Activated CD4-positive, alpha-beta T cell treated with anti-CD3 and anti-CD28 coated beads, Interleukin-2, amount 10 ng/mL, durations not matched to agents 24 days and 14 days (primary cell): ENCODE results near the gene SFT2D1. TPM values are rescaled to one million over a fixed set of nuclear protein-coding genes. Genes with fewer than 3 reads are reported as not detected.
"Not testable (repeated sequence)": the region's sequence is repeated elsewhere in the genome, so short reads cannot be mapped to it uniquely, and the experiment has no call there.

Experiments used
- DNase-seq: peaks from one replicate; pipeline ENCODE4 v3.0.0; 2022
- H3K27ac Mint-ChIP-seq: one replicate; pipeline ENCODE4 v1.8.0; 2022; ENCODE audit warnings: mild to moderate bottlenecking, mixed read lengths
- H3K27me3 Mint-ChIP-seq: one replicate; pipeline ENCODE4 v1.8.0; 2022; ENCODE audit warnings: mixed read lengths
- H3K36me3 Mint-ChIP-seq: one replicate; pipeline ENCODE4 v1.8.0; 2022; ENCODE audit warnings: low read depth, mild to moderate bottlenecking, mixed read lengths
- H3K4me1 Mint-ChIP-seq: one replicate; pipeline ENCODE4 v1.8.0; 2021; ENCODE audit warnings: mixed read lengths
- H3K4me3 Mint-ChIP-seq: one replicate; pipeline ENCODE4 v1.8.0; 2022; ENCODE audit warnings: mild to moderate bottlenecking, moderate library complexity, mixed read lengths
- H3K9me3 Mint-ChIP-seq: one replicate; pipeline ENCODE4 v1.8.0; 2021; ENCODE audit warnings: mixed read lengths
- intact Hi-C: fragments of 100-400 bp; cut with micrococcal nuclease; formaldehyde crosslinking; loops from one replicate; pipeline ENCODE4 v1.15.1; 2023
- total RNA-seq: library from RNA; stranded (reverse); gene quantifications from 2 replicates; pipeline ENCODE4 v1.2.3, GENCODE V29; 2022

SFT2D1 gene
- total RNA-seq, 1 donor from 2014 or later = 61.2 TPM

DNA sequence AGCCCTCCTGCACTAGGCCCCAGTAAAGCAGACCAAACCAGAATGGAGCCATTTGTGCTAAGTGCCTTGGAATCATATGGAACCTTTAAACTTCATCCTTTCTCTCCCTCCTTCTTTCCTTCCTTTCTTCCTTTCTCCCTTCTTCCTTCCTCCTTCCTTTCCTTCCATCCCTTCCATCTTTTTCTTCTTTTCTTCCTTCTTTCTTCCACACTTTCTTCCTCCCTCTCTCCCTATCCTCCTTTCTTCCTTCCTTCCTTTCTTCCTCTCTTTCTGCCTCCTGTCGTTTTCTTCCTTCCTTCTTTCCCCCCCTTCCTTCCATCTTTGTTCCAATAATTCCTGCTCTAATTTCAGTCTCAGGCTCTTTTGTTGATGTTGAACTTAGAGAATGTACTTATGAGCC, 11.2 kb upstream of the SFT2D1 start:
- no peak for DNase-seq
- intact Hi-C loops = no loop called here
- Mint-ChIP-seq H3K36me3 (no peaks in the 10 kb centered on the region), H3K27ac (no peak overlapping the region), H3K27me3 (peaks cover 42% of the 10 kb centered on the region), H3K4me1 (peaks cover 2% of the 10 kb centered on the region), H3K4me3 (no peak overlapping the region), H3K9me3 (peaks cover 16% of the 10 kb centered on the region)

GRCh38 chr6:166352923-166353322, 10.6 kb upstream of the SFT2D1 start:
- H3K4me1 Mint-ChIP-seq = peaks cover 7% of the 10 kb centered on the region
- H3K36me3 Mint-ChIP-seq = no peaks in the 10 kb centered on the region
- peaks cover 40% of the 10 kb centered on the region for H3K27me3 Mint-ChIP-seq
- DNase-seq = no peak
- H3K4me3 Mint-ChIP-seq = no peak overlapping the region
- intact Hi-C loops = no loop called here
- H3K9me3 Mint-ChIP-seq = peaks cover 18% of the 10 kb centered on the region
- no peak overlapping the region for H3K27ac Mint-ChIP-seq

- Mint-ChIP-seq H3K4me1 (peaks cover 9% of the 10 kb centered on the region), H3K27me3 (peaks cover 37% of the 10 kb centered on the region), H3K9me3 (peaks cover 19% of the 10 kb centered on the region), H3K4me3 (no peak overlapping the region), H3K36me3 (no peaks in the 10 kb centered on the region), H3K27ac (no peak overlapping the region)
- DNase-seq = no peak
- intact Hi-C loops = no loop called here
These were observed 9.5 kb upstream of the SFT2D1 start for GRCh38 chr6:166351715-166352285.

DNA sequence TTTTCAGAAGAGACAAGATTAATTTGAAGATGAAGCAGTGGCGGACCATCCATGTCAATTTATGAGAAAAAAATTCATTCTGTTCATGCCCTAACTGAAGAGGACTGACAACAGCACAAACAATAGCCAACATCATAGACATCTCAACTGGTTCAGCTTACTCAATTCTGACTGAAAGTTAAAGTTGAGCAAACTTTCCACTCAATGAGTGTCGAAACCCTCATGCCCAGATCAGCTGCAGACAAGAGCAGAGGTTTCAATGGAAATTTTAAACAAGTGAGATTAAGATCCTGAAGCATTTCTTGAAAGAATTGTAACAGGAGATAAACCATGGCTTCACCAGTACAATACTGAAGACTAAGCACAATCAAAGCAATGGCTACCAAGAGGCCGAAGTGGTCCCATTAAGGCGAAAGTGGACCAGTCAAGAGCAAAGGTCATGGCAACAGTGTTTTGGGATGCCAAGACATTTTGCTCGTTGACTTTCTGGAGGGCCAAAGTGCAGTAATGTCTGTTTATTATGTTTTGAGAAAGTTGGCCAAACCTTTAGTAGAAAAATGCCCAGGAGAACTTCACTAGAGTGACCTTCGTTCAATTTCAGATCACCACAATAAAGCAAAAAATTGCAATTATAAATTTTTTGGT, 6.1 kb upstream of the SFT2D1 start:
- H3K9me3 Mint-ChIP-seq = peaks cover 19% of the 10 kb centered on the region
- peaks cover 9% of the 10 kb centered on the region for H3K4me1 Mint-ChIP-seq
- peaks cover 23% of the 10 kb centered on the region for H3K27me3 Mint-ChIP-seq
- DNase-seq = no peak
- H3K4me3 Mint-ChIP-seq = no peak overlapping the region
- H3K36me3 Mint-ChIP-seq = no peaks in the 10 kb centered on the region
- intact Hi-C loops = no loop called here
- peak overlapping the region; percentile 63 for H3K27ac Mint-ChIP-seq

- no peak overlapping the region for H3K4me3 Mint-ChIP-seq
- peaks cover 11% of the 10 kb centered on the region for H3K4me1 Mint-ChIP-seq
- peaks cover under 1% of the 10 kb centered on the region for H3K36me3 Mint-ChIP-seq
These were observed 4.6 kb upstream of the SFT2D1 start for GRCh38 chr6:166346965-166347364.

DNA sequence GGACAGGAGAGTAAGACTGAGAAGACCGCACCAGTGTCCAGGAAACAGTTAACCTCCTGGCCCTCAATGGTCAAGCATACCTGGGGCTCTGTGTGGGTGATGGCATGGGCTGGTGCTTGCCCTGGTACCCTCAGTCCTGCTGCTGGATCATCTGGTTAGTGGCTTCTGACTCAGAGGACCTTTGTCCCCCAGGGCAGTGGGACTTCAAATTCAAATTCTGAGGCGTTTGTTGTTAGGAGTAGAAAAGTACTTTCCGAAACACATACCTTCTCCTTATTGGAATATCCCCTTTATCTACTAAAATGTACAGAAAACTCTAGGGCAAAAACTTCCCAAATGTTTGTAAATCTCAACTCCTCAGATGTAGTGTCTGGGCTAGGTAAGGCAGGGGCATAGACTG, 4.1 kb upstream of the SFT2D1 start:
- intact Hi-C loops = no loop called here
- H3K27ac Mint-ChIP-seq = no peak overlapping the region

More at GRCh38 chr6:166346965-166347364, 4.6 kb upstream of the SFT2D1 start:
- intact Hi-C loops = no loop called here
- no peak overlapping the region for H3K27ac Mint-ChIP-seq
- peaks cover 18% of the 10 kb centered on the region for H3K27me3 Mint-ChIP-seq
- H3K9me3 Mint-ChIP-seq = peaks cover 19% of the 10 kb centered on the region
- no peak for DNase-seq

DNA sequence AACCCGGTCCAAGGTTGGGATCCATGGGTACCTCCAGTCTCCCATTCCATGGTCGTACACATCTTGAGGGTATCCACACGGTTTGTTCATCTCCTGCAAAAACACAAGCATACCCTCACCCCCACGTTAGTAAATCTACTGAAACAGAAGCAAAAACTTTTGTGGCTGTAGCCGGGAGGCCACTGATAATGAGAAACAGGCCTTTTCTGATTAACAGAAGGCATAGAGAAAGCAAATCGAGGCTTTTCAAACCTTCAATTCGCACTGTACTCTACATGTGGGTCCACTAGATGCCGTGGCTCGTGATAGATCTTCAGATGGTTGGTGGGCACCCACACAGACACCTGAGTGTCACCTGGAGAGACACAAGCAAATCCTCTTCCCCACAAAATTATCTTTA, 3.3 kb upstream of the SFT2D1 start:
- H3K4me1 Mint-ChIP-seq = peaks cover 17% of the 10 kb centered on the region
- H3K4me3 Mint-ChIP-seq, H3K27ac Mint-ChIP-seq, DNase-seq, intact Hi-C loops, H3K36me3 Mint-ChIP-seq: not testable (repeated sequence)
- H3K27me3 Mint-ChIP-seq = peaks cover 13% of the 10 kb centered on the region
- peaks cover 18% of the 10 kb centered on the region for H3K9me3 Mint-ChIP-seq

More for the DNA sequence above, 4.1 kb upstream of the SFT2D1 start:
- no peak for DNase-seq
- peaks cover 3% of the 10 kb centered on the region for H3K36me3 Mint-ChIP-seq
- peaks cover 15% of the 10 kb centered on the region for H3K4me1 Mint-ChIP-seq
- peaks cover 19% of the 10 kb centered on the region for H3K9me3 Mint-ChIP-seq
- no peak overlapping the region for H3K4me3 Mint-ChIP-seq
- peaks cover 14% of the 10 kb centered on the region for H3K27me3 Mint-ChIP-seq

DNA sequence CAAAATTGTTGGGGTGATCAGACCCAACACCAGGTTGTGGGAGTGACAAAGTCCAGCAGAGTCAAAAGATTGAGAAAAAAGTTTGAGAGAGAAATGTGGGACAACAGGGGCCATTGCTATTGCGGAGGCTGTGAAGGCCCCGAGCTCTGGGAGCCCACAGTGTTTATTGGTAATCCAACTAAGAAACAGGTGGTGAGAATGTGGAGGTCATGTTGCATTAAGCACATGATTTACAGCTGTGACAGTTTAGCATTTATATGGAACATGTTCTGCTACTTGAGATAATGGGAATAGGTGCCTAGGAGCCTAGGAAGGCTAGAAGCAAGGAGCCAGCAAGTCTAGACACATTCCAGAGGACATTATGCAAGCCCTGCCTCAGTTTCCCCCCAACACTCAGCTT, 2.6 kb upstream of the SFT2D1 start:
- H3K27me3 Mint-ChIP-seq, H3K4me3 Mint-ChIP-seq, H3K36me3 Mint-ChIP-seq: not testable (repeated sequence)

DNA sequence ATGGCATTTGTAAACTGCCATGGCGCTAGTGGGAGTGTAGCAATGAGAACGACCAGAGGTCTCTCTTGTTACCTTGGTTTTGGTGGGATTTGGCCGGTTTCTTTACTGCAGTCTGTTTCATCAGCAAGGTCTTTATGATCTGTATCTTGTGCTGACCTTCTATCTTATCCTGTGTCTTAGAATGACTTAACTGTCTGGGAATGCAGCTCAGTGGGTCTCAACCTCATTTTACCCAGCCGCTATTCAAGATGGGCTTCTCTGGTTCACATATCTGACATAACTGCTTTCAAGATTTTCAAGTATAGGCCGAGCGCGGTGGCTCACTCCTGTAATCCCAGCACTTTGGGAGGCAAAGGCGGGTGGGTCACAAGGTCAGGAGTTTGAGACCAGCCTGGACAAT, 1.9 kb upstream of the SFT2D1 start:
- H3K27me3 Mint-ChIP-seq = peaks cover 8% of the 10 kb centered on the region
- H3K9me3 Mint-ChIP-seq = peaks cover 11% of the 10 kb centered on the region
- H3K27ac Mint-ChIP-seq = no peak overlapping the region
- H3K4me1 Mint-ChIP-seq = peaks cover 17% of the 10 kb centered on the region
- H3K36me3 Mint-ChIP-seq = peaks cover 3% of the 10 kb centered on the region
- intact Hi-C loops = loop anchor here (5.0 kb wide), 1 partner anchor 143 kb away; no protein-coding TSS in a partner anchor
- no peak for DNase-seq
- no peak overlapping the region for H3K4me3 Mint-ChIP-seq

More for the DNA sequence above, 2.6 kb upstream of the SFT2D1 start:
- Mint-ChIP-seq H3K9me3 (peaks cover 15% of the 10 kb centered on the region), H3K4me1 (peaks cover 17% of the 10 kb centered on the region)
- H3K27ac Mint-ChIP-seq, DNase-seq: not testable (repeated sequence)
- intact Hi-C loops = loop anchor here (5.0 kb wide), 1 partner anchor 142 kb away; no protein-coding TSS in a partner anchor

DNA sequence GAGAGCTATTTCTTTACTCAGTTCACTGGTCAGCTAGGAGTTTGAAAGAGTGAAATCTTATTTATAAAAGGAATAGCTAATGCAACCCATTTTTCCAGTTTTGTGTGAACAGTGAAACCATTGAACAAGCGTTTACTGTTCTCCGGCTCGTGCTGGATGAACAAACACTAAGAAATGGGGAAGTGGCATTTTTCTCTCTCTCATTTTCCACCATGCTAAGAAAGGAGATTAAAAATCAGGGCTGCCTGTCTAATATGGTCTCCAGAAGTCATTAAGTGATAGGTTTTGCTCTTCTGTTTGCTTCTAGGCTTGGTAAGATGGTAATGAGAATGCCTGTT, 774 bp upstream of the SFT2D1 start:
- H3K27me3 Mint-ChIP-seq = peaks cover 6% of the 10 kb centered on the region
- DNase-seq = no peak
- intact Hi-C loops = loop anchor here (5.0 kb wide), 1 partner anchor 144 kb away; no protein-coding TSS in a partner anchor
- H3K4me3 Mint-ChIP-seq = peak overlapping the region; percentile 99
- peaks cover 3% of the 10 kb centered on the region for H3K36me3 Mint-ChIP-seq
- H3K9me3 Mint-ChIP-seq = peaks cover 3% of the 10 kb centered on the region
- peak overlapping the region; percentile 23 for H3K27ac Mint-ChIP-seq
- peaks cover 11% of the 10 kb centered on the region for H3K4me1 Mint-ChIP-seq

- H3K36me3 Mint-ChIP-seq = peaks cover 3% of the 10 kb centered on the region
- peak overlapping the region; percentile 93 for H3K27ac Mint-ChIP-seq
- peak; percentile 70 for DNase-seq
- H3K4me1 Mint-ChIP-seq = peaks cover 11% of the 10 kb centered on the region
- intact Hi-C loops = loop anchor here (1.0 to 5.0 kb wide), 3 partner anchors 9 to 145 kb away; no protein-coding TSS in a partner anchor
- H3K4me3 Mint-ChIP-seq = peak overlapping the region; percentile 99
- H3K9me3 Mint-ChIP-seq = no peaks in the 10 kb centered on the region
- peaks cover 4% of the 10 kb centered on the region for H3K27me3 Mint-ChIP-seq
These were observed 382 bp downstream of the SFT2D1 start for GRCh38 chr6:166341977-166342348.

DNA sequence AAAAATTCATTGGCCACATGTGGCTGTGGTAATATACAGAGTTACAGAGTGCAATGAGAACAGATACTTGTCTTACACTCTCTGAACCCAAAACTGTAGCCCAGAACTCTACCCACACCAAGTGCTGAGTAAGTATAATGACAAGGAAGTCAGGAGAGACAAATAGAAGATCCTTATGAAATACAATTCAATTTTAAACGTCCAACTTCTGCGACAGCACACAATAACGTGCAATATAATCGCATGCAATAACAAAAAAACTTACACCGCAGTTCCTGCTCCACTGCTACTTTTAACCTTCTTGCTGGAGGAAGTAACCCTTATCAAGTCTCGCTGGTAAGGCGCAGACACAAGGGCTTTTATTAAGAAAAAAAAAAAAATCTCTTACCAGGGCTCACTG, 881 bp downstream of the SFT2D1 start:
- H3K36me3 Mint-ChIP-seq = peaks cover 7% of the 10 kb centered on the region
- DNase-seq = peak; percentile 65
- peak overlapping the region; percentile 93 for H3K27ac Mint-ChIP-seq
- H3K4me3 Mint-ChIP-seq = peak overlapping the region; percentile 99
- peaks cover 4% of the 10 kb centered on the region for H3K27me3 Mint-ChIP-seq
- H3K9me3 Mint-ChIP-seq = no peaks in the 10 kb centered on the region
- H3K4me1 Mint-ChIP-seq = peaks cover 11% of the 10 kb centered on the region
- intact Hi-C loops = loop anchor here (5.0 kb wide), 1 partner anchor 146 kb away; no protein-coding TSS in a partner anchor

- Mint-ChIP-seq H3K4me3 (no peak overlapping the region), H3K27me3 (no peaks in the 10 kb centered on the region), H3K9me3 (no peaks in the 10 kb centered on the region), H3K4me1 (peaks cover 29% of the 10 kb centered on the region), H3K36me3 (peaks cover 28% of the 10 kb centered on the region), H3K27ac (no peak overlapping the region)
- intact Hi-C loops = no loop called here
- peak; percentile 51 for DNase-seq
These were observed 3.5 kb downstream of the SFT2D1 start for GRCh38 chr6:166338854-166339253.

DNA sequence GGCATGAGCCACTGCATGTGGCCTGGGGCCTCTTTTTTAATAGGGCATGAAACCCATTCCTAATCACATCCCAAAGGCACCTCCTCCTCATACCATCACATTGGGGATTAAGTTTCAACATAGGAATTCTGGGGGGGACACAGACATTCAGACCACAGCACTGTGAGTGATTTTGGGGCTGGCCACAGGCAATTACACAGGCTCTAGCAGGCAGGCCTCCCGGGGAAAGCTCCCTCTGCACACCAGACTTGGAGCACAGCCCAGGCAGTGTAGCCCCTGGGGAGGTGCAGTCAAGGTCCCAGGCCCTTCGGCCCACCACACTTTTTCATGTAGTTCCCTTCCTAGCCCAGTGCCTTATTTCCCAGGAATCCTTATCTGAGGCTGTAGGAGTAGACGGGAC, 5.5 kb downstream of the SFT2D1 start:
- DNase-seq = peak; percentile 48
- Mint-ChIP-seq H3K4me3 (no peak overlapping the region), H3K27me3 (no peaks in the 10 kb centered on the region), H3K36me3 (peaks cover 37% of the 10 kb centered on the region), H3K9me3 (no peaks in the 10 kb centered on the region), H3K4me1 (peaks cover 42% of the 10 kb centered on the region), H3K27ac (no peak overlapping the region)
- intact Hi-C loops = no loop called here
